Measurements from ENCODE around the gene LDAH. TPM values are rescaled to one million over a fixed set of nuclear protein-coding genes. Genes with fewer than 3 reads are reported as not detected.

LDAH gene
- polyA plus RNA-seq, 1 experiment = 10.0 TPM

DNA sequence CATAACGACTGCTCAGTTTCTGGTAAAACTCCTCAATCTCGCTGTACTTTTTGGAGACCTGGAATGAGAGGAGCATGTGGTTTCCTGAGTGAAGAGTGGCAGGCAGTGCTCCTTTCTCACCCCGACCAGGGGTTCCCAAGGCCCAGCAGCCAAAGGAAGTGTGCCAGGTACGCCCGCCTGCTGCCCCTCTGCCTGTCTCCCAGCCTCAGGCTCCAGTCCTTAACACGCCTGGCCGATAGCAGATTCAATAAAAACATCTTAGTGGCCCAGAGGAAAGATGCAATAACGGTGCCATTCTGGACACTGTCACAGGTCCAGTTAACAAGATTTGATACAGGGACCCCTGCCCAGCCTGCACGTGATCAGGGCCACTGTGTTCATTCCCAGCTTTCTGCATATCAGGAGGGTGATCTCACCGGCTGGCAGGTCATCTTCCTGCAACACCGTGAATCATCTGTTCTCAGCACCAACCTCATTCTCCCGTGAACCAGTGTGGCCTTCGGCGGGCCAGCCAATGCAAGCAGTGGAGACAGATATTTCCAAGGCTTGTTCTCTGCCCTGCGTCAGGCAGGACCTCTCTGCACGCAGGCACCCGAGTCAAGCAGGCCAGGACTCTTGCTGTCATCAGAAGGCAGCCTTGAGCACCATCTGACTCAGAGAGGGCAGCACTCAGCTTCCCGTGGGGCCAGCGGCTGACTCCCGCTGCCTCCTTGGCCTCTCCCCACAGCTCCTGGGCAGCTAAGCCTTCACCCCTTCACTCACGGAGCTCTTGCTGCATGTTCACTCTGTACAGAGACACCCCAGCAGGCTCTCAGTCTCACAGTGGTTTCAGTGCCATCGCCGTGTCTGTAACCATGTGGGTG is 181.5 kb downstream of the LDAH start:
- POLR2A ChIA-PET = no interaction called here
- Histone ChIP-seq H3K4me3 (ENCODE audit: low read depth, low read length) (no peak overlapping the region), H3K27me3 (ENCODE audit: control insufficient read depth, insufficient read depth, low read length) (no peaks in the 10 kb centered on the region), H3K36me3 (ENCODE audit: control insufficient read depth, insufficient read depth, low read length) (peaks cover 13% of the 10 kb centered on the region)
- CTCF ChIA-PET = interaction anchor here (0.8 to 7.2 kb wide), 22 partner anchors 9 to 261 kb away, joined by 3 to 138 read pairs (median 10); partner anchors contain the start of genes HS1BP3 and RHOB
- TF ChIP-seq, protein P1, sequence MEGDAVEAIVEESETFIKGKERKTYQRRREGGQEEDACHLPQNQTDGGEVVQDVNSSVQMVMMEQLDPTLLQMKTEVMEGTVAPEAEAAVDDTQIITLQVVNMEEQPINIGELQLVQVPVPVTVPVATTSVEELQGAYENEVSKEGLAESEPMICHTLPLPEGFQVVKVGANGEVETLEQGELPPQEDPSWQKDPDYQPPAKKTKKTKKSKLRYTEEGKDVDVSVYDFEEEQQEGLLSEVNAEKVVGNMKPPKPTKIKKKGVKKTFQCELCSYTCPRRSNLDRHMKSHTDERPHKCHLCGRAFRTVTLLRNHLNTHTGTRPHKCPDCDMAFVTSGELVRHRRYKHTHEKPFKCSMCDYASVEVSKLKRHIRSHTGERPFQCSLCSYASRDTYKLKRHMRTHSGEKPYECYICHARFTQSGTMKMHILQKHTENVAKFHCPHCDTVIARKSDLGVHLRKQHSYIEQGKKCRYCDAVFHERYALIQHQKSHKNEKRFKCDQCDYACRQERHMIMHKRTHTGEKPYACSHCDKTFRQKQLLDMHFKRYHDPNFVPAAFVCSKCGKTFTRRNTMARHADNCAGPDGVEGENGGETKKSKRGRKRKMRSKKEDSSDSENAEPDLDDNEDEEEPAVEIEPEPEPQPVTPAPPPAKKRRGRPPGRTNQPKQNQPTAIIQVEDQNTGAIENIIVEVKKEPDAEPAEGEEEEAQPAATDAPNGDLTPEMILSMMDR (IDR thresholded peaks at IDR 0.05; ENCODE audit: insufficient read depth, low read depth, low read length) = no peak
- DNase-seq (ENCODE audit: low read depth) = no peak

DNA sequence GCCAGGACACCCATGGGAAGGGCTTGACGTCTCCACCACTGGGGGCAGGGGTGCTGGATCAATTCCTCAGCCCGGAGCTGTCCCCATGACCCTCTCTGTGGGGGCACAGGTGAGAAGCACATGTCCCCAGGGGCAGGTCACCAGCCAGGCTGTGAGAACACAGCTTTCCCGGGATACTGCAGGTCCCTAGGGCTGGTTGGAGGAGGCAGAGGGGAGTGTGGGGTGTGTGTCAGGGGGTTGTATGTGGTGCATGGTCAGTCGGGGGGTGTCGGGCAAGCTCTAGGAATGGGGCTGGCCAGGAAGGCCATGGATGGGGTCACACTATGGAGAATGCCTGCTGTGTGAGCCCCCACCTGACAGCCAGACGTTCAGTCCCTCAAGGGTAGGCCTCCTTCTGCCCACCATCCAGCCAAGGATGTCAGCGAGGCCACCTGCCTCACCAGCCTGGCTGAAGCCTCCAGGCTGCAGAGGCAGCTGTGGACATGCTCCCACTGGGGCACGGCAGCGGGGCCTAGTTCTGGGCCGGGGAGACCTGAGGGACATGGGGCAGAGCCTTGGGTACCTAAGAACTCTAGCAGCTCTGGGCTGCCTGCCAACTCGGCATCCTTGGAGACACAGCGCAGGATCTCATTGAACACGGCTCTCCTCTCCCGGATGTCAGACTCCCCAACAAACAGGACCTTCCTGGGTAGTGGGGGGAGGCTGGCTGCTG is 182.3 kb downstream of the LDAH start:
- Histone ChIP-seq H3K4me3 (ENCODE audit: low read depth, low read length) (no peak overlapping the region), H3K27me3 (ENCODE audit: control insufficient read depth, insufficient read depth, low read length) (no peaks in the 10 kb centered on the region), H3K36me3 (ENCODE audit: control insufficient read depth, insufficient read depth, low read length) (peaks cover 13% of the 10 kb centered on the region)
- DNase-seq (ENCODE audit: low read depth) = no peak
- CTCF ChIA-PET = interaction anchor here (1.5 to 7.2 kb wide), 8 partner anchors 9 to 260 kb away, joined by 4 to 138 read pairs (median 48); partner anchors contain the start of gene HS1BP3
- POLR2A ChIA-PET = no interaction called here
- TF ChIP-seq, protein P1 (IDR thresholded peaks at IDR 0.05; ENCODE audit: insufficient read depth, low read depth, low read length) = no peak

DNA sequence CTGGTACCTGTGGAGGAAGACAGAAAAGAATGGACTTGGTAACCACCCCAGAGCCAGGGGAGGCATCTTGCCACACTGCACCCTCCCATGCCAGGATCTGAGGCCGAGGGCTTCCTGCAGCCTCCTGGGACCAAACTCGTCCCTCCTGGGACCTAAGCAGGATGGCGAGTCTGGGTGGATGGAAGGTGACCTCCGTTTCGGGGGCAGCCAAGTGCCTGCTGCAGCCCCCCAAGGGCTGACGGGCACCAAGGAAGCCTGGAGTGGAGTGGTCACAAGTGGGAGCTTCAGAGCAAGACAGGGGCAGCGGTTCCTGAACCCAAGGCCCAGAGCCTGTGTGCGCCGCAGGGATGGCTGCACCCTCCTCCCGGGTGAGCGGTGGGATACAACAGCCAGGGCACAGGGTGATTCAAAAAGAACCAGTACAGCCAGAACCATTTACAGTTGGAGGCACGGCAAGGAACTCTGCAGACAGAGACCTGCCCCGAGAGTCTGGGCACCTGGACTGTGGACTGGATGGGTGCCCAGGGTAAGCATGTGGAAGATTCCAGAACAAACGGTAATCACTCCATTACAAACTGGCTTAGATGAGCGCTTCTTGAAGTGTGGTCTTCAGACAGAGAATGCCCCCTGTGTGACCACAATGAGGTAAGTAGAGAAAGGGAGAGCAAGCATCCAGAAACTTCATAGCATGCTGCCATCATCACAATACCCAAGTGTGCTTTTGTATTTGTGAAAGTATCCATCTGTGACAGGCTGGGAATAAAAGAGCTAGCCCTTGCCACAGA is 184.1 kb downstream of the LDAH start:
- peaks cover 9% of the 10 kb centered on the region for H3K36me3 ChIP-seq (ENCODE audit: control insufficient read depth, insufficient read depth, low read length)
- DNase-seq (ENCODE audit: low read depth) = no peak
- H3K27me3 ChIP-seq (ENCODE audit: control insufficient read depth, insufficient read depth, low read length) = no peaks in the 10 kb centered on the region
- CTCF ChIA-PET = interaction anchor here (0.6 to 7.2 kb wide), 9 partner anchors 11 to 272 kb away, joined by 3 to 138 read pairs (median 19); partner anchors contain the start of genes HS1BP3 and RHOB
- no peak overlapping the region for H3K4me3 ChIP-seq (ENCODE audit: low read depth, low read length)
- POLR2A ChIA-PET = no interaction called here
- TF ChIP-seq, protein P1 (IDR thresholded peaks at IDR 0.05; ENCODE audit: insufficient read depth, low read depth, low read length) = no peak

DNA sequence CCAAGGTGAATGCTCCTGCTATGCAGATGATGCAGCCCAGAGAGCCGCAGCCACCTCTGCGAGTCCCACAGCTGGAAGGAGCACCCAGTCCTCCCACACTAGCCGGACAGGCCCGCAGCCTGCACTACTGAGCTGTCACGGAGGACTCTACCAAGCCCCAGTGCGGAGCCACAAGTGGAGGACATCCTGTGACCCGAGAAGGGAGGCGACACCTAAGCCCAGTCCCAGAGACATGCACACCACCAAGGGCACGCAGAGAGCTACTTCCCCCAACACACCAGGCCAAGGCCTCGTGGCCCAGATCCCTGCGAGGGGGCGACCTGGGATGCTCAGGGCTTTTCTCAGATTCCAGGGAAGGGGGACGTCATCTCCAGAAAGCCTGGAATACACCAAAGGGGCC is 184.9 kb downstream of the LDAH start:
- Histone ChIP-seq H3K36me3 (ENCODE audit: control insufficient read depth, insufficient read depth, low read length) (peaks cover 9% of the 10 kb centered on the region), H3K27me3 (ENCODE audit: control insufficient read depth, insufficient read depth, low read length) (no peaks in the 10 kb centered on the region), H3K4me3 (ENCODE audit: low read depth, low read length) (no peak overlapping the region)
- ChIA-PET POLR2A (no interaction called here), CTCF (interaction anchor here (0.6 to 5.0 kb wide), 6 partner anchors 76 to 259 kb away, joined by 3 to 30 read pairs (median 3); partner anchors contain the start of gene RHOB)
- TF ChIP-seq, protein P1 (IDR thresholded peaks at IDR 0.05; ENCODE audit: insufficient read depth, low read depth, low read length) = no peak
- no peak for DNase-seq (ENCODE audit: low read depth)
